ENCODE data around the gene TLR1. TPM values are rescaled to one million over a fixed set of nuclear protein-coding genes. Genes with fewer than 3 reads are reported as not detected.

Gene TLR1
- total RNA-seq, 1 donor from 2014 or later, result 28.9 TPM

DNA sequence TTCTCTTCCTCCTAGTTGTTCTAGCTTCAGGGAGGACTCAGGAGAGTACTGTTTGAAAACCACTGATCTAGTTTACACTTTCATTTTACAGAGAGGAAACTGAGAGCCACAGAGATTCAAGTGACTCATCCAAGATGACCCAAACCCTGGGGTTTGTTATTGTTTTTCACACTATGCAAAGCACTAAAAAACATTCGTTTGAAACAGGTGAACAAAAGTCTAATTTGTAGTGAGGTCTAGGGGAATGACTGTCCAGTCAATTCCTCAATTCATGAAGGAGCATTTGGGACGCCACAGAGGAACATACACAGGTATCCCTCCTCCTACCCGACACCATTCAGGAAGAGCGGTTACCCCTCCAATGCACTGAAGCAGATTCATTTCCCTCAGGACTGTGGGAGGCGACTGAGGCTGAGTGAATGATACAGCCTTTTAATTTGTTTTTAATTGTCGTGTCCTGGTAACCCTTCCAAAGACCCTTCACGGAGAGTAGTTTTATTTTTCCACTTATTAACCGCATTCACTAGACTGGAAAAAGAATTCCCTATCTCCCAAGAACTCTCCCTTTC, 52.1 kb downstream of the TLR1 start:
- intact Hi-C loops (cut with DNase I), result no loop called here
- ATAC-seq, result peak; percentile 43
- no peak for DNase-seq (ENCODE audit: low spot score)

DNA sequence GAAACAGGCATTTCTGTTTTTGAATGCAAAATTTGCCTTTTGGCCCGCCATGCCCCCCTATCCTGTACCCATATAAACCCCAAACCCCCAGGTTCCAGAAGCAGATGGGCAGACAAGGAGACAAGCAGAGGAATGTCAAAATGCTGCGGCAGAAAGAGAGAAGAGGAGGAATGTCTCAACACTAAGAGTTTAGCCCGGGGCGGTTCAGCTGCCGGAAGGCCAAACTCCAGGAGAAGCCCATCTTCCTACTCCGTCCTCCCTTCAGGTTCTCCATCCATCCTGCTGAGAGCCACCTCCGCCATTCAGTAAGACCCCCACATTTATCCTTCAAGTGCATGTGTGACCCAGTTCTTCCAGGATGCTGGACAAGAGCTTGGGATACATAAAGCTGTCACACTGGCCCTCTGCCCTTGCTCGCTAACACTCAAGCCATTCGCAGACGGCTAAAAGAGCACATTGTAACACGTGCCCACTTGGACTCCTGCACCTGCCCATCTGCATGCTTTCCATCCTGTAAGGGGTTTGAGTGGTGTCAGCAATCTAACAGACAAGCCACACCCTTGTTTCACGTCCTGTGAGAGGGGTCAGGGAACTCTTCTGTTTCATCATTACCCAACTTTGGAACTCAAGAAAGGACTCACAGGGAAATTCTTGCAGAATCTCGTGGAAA, 53.1 kb downstream of the TLR1 start:
- DNase-seq (ENCODE audit: low spot score) (no peak), ATAC-seq (no peak)
- intact Hi-C loops (cut with DNase I), result no loop called here

DNA sequence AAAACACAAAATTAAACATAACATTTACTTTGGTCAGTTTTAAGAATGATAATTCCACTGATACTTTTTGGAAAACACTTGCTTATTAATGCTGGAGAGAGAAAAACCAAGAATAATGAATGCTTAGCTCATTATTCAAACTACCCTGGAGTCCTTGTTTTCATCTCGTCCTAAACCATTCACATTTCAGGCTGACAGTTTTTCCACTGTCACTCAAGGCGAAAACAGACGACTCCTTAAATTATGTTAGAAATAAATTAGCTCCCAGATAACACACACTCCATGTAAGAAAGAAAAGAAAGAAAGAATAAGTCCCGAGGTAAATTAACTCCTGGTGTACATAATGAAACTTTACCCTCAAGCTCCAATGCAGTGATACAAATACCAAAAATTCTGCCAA, 55.3 kb downstream of the TLR1 start:
- DNase-seq (ENCODE audit: low spot score) (no peak), ATAC-seq (no peak)
- intact Hi-C loops (cut with DNase I), result no loop called here

DNA sequence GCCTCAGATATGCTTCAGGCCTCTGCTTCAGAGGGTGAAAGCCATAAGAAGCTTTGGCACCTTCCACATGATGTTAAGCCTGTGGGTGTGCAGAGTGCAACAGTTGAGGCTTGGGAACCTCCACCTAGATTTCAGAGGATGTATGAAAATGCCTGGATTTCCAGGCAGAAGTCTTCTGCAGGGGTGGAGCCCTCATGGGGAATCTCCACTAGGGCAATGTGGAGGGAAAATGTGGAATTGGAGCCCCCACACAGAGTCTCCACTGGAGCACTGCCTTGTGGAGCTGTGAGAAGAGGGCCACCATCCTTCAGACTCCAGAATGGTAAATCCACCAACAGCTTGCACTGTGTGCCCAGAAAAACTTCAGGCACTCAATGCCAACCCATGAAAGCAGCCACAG, 57.0 kb downstream of the TLR1 start:
- intact Hi-C loops (cut with DNase I), result no loop called here
- ATAC-seq, result no peak

More for the DNA sequence above, 57.0 kb downstream of the TLR1 start:
- DNase-seq (ENCODE audit: low spot score), result no peak

Other genes starting within 250 kb of the TLR1 start
- 80.8 TPM for gene KLF3, start 140.6 kb downstream of the TLR1 start, total RNA-seq
- 1.6 TPM for gene TLR10, start 21.8 kb downstream of the TLR1 start, total RNA-seq
- gene TLR6, start 52.0 kb upstream of the TLR1 start, total RNA-seq, result 8.2 TPM
- 92.9 TPM for gene FAM114A1, start 63.0 kb upstream of the TLR1 start, total RNA-seq
- 0.62 TPM for gene TMEM156, start 227.6 kb upstream of the TLR1 start, total RNA-seq